ENCODE measurements around the gene RPS29.

RPS29 gene

DNA sequence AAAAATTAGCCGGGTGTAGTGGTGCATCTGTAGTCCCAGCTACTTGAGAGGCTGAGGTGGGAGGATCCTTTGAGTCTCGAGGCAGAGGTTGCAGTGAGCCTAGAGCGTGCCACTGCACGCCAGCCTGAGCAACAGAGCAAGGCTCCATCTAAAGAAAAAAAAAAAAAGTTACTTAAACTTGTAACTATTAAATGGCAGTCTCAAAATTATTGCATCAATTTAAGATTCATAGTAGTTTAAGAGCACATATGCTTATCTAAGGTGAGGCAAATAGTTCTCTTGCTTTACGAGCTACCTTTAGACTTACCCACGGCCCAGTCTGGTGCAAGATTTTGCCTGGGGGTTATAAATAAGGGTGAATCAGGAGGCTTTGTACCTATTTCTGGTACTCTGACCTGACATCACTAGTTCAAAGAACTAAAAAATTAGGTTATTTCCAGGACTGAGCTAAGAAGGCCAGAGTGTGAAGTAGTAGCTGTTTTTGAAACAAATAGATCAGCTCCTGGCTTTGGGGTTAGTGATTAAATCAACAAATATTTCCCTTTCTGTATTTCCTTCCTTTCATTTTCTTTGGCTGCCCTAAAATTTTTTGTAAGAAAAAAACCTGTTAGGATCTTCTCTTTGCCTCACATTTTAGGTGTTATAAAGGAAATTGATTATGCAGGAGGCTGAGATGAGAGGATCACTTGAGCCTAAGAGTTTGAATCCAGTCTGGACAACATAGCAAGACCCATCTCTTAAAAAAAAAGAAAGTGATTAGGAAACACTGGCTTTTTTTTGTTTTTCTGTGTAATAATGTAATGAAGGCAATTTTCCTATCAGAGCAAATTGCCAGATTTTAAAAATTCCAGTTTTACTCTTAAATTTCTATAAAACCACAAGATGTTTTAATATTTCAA, 38.0 kb upstream of the RPS29 start:
- H3K79me2 ChIP-seq (ENCODE audit: insufficient read depth, low read length), result peaks cover 43% of the 10 kb centered on the region
- H3K9me3 ChIP-seq (ENCODE audit: low read length), result no peaks in the 10 kb centered on the region
- H4K20me1 ChIP-seq (ENCODE audit: insufficient read depth, low read length), result no peaks in the 10 kb centered on the region
- no peak overlapping the region; the same call in 1 of the 2 replicates for H3K9ac ChIP-seq (ENCODE audit: low read length)
- peak overlapping the region; percentile 85 for H3K4me3 ChIP-seq (ENCODE audit: low read depth, low read length, poor library complexity, severe bottlenecking)
- no peaks in the 10 kb centered on the region for H3K27me3 ChIP-seq (ENCODE audit: insufficient read depth, low read length)
- no peak overlapping the region for H2AFZ ChIP-seq (ENCODE audit: low read length)
- H3K36me3 ChIP-seq (ENCODE audit: insufficient read depth, low read length), result peaks cover 44% of the 10 kb centered on the region; the same call in 1 of the 2 replicates
- TF ChIP-seq, protein P1, sequence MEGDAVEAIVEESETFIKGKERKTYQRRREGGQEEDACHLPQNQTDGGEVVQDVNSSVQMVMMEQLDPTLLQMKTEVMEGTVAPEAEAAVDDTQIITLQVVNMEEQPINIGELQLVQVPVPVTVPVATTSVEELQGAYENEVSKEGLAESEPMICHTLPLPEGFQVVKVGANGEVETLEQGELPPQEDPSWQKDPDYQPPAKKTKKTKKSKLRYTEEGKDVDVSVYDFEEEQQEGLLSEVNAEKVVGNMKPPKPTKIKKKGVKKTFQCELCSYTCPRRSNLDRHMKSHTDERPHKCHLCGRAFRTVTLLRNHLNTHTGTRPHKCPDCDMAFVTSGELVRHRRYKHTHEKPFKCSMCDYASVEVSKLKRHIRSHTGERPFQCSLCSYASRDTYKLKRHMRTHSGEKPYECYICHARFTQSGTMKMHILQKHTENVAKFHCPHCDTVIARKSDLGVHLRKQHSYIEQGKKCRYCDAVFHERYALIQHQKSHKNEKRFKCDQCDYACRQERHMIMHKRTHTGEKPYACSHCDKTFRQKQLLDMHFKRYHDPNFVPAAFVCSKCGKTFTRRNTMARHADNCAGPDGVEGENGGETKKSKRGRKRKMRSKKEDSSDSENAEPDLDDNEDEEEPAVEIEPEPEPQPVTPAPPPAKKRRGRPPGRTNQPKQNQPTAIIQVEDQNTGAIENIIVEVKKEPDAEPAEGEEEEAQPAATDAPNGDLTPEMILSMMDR (IDR thresholded peaks at IDR 0.05; ENCODE audit: low read length), result no peak
- TF ChIP-seq EZH2 (IDR thresholded peaks at IDR 0.05; ENCODE audit: borderline replicate concordance, low read length), result no peak
- H3K4me2 ChIP-seq (ENCODE audit: low read length), result peak overlapping the region; percentile 94
- H3K4me1 ChIP-seq (ENCODE audit: insufficient read depth, low read length, severe bottlenecking), result peaks cover 44% of the 10 kb centered on the region
- H3F3A ChIP-seq (ENCODE audit: insufficient read depth, low read length), result peaks cover 12% of the 10 kb centered on the region; the same call in 1 of the 2 replicates
- peak overlapping the region; percentile 47 for H3K27ac ChIP-seq (ENCODE audit: low read depth, low read length, poor library complexity, severe bottlenecking)
- no peaks in the 10 kb centered on the region for H3K9me2 ChIP-seq (ENCODE audit: low read depth, low read length)

DNA sequence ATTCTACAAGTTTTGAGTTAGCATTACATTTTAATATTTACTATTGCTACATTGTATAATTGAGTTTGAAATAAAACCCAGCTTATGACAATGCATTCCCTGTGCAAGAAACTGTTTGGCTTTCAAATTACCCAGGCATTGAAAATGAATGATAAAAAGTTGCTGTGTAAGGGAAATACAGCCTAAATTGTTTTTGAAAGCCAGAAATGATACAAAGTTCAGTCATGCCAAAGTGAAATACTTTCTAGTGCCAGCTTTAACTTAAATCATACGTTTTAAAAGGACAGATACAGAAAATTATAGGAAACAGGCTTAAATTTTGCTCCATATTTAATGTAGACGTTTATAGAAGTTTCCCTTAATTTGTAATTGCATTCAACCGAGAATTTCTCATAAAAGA, 37.2 kb upstream of the RPS29 start:
- Histone ChIP-seq H3K4me1 (ENCODE audit: insufficient read depth, low read length, severe bottlenecking) (peaks cover 44% of the 10 kb centered on the region), H3K27ac (ENCODE audit: low read depth, low read length, poor library complexity, severe bottlenecking) (peak overlapping the region; percentile 47), H3K79me2 (ENCODE audit: insufficient read depth, low read length) (peaks cover 49% of the 10 kb centered on the region), H3K9me3 (ENCODE audit: low read length) (no peaks in the 10 kb centered on the region), H3K4me2 (ENCODE audit: low read length) (peak overlapping the region; percentile 94), H3K9me2 (ENCODE audit: low read depth, low read length) (no peaks in the 10 kb centered on the region), H4K20me1 (ENCODE audit: insufficient read depth, low read length) (no peaks in the 10 kb centered on the region), H2AFZ (ENCODE audit: low read length) (no peak overlapping the region), H3K9ac (ENCODE audit: low read length) (peak overlapping the region; percentile 91), H3F3A (ENCODE audit: insufficient read depth, low read length) (peaks cover 12% of the 10 kb centered on the region; the same call in 1 of the 2 replicates), H3K36me3 (ENCODE audit: insufficient read depth, low read length) (peaks cover 52% of the 10 kb centered on the region), H3K4me3 (ENCODE audit: low read depth, low read length, poor library complexity, severe bottlenecking) (peak overlapping the region; percentile 85), H3K27me3 (ENCODE audit: insufficient read depth, low read length) (no peaks in the 10 kb centered on the region)
- no peak for TF ChIP-seq EZH2 (IDR thresholded peaks at IDR 0.05; ENCODE audit: borderline replicate concordance, low read length)

DNA sequence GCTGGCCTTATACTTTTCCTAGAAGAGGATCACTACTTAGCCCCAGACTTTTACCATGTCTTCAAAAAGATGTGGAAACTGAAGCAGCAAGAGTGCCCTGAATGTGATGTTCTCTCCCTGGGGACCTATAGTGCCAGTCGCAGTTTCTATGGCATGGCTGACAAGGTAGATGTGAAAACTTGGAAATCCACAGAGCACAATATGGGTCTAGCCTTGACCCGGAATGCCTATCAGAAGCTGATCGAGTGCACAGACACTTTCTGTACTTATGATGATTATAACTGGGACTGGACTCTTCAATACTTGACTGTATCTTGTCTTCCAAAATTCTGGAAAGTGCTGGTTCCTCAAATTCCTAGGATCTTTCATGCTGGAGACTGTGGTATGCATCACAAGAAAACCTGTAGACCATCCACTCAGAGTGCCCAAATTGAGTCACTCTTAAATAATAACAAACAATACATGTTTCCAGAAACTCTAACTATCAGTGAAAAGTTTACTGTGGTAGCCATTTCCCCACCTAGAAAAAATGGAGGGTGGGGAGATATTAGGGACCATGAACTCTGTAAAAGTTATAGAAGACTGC, 35.9 kb upstream of the RPS29 start:
- Histone ChIP-seq H3K4me3 (ENCODE audit: low read depth, low read length, poor library complexity, severe bottlenecking) (peak overlapping the region; percentile 85), H4K20me1 (ENCODE audit: insufficient read depth, low read length) (no peaks in the 10 kb centered on the region), H3K36me3 (ENCODE audit: insufficient read depth, low read length) (peaks cover 57% of the 10 kb centered on the region), H2AFZ (ENCODE audit: low read length) (no peak overlapping the region), H3K4me2 (ENCODE audit: low read length) (peak overlapping the region; percentile 94), H3K27me3 (ENCODE audit: insufficient read depth, low read length) (no peaks in the 10 kb centered on the region), H3K9me3 (ENCODE audit: low read length) (no peaks in the 10 kb centered on the region), H3K4me1 (ENCODE audit: insufficient read depth, low read length, severe bottlenecking) (peaks cover 48% of the 10 kb centered on the region), H3K9me2 (ENCODE audit: low read depth, low read length) (no peaks in the 10 kb centered on the region), H3K9ac (ENCODE audit: low read length) (peak overlapping the region; percentile 91), H3F3A (ENCODE audit: insufficient read depth, low read length) (peaks cover 10% of the 10 kb centered on the region; the same call in 1 of the 2 replicates), H3K79me2 (ENCODE audit: insufficient read depth, low read length) (peaks cover 55% of the 10 kb centered on the region), H3K27ac (ENCODE audit: low read depth, low read length, poor library complexity, severe bottlenecking) (no peak overlapping the region)
- no peak for TF ChIP-seq EZH2 (IDR thresholded peaks at IDR 0.05; ENCODE audit: borderline replicate concordance, low read length)
- TF ChIP-seq, protein P1 (IDR thresholded peaks at IDR 0.05; ENCODE audit: low read length), result no peak
